Hepatocyte (in vitro differentiated cells): ENCODE measurements around the gene ZDHHC4. TPM values are rescaled to one million over a fixed set of nuclear protein-coding genes. Genes with fewer than 3 reads are reported as not detected.

Experiments
- DNase-seq: peaks from one replicate; pipeline ENCODE4 v3.0.0-alpha.2; 2016; ENCODE audit warnings: low spot score
- H2AFZ ChIP-seq: fragments of 200-600 bp; sonication (generic); 2 replicates; pipeline ENCODE4 v1.6.0; 2016; ENCODE audit warnings: antibody characterized with exemption, mild to moderate bottlenecking
- H3K27ac ChIP-seq: fragments of 200-600 bp; sonication (generic); 2 replicates; pipeline ENCODE4 v1.5.1; 2016; ENCODE audit warnings: mild to moderate bottlenecking
- H3K27me3 ChIP-seq: fragments of 200-600 bp; sonication (generic); 2 replicates; pipeline ENCODE4 v1.6.1; 2016
- H3K36me3 ChIP-seq: fragments of 200-600 bp; sonication (generic); replicated peaks from 2 replicates; pipeline ENCODE4 v1.5.1; 2016; ENCODE audit warnings: low read depth; ENCODE audit not compliant: insufficient read depth
- H3K4me1 ChIP-seq: fragments of 200-600 bp; sonication (generic); 2 replicates; pipeline ENCODE4 v1.5.1; 2016; ENCODE audit warnings: mild to moderate bottlenecking, moderate library complexity; ENCODE audit not compliant: insufficient read depth
- H3K4me2 ChIP-seq: fragments of 200-600 bp; sonication (generic); 2 replicates; pipeline ENCODE4 v1.6.0; 2016
- H3K4me3 ChIP-seq: fragments of 200-600 bp; sonication (generic); 2 replicates; pipeline ENCODE4 v1.5.1; 2016; ENCODE audit warnings: mild to moderate bottlenecking
- H3K79me2 ChIP-seq: fragments of 200-600 bp; sonication (generic); 2 replicates; pipeline ENCODE4 v1.6.0; 2017; ENCODE audit warnings: mild to moderate bottlenecking
- H3K9me2 ChIP-seq: fragments of 200-600 bp; sonication (generic); replicated peaks from 2 replicates; pipeline ENCODE4 v1.6.0; 2017; ENCODE audit warnings: mild to moderate bottlenecking; ENCODE audit not compliant: insufficient read depth
- H3K9me3 ChIP-seq: fragments of 200-600 bp; sonication (generic); 2 replicates; pipeline ENCODE4 v1.5.1; 2016; ENCODE audit warnings: low read depth, mild to moderate bottlenecking
- H4K20me1 ChIP-seq: fragments of 200-600 bp; sonication (generic); 2 replicates; pipeline ENCODE4 v1.6.0; 2016; ENCODE audit warnings: mild to moderate bottlenecking; ENCODE audit not compliant: insufficient read depth, poor library complexity, severe bottlenecking
- EZH2 ChIP-seq: fragments of 200-600 bp; sonication (generic); IDR thresholded peaks from 2 replicates; pipeline ENCODE4 v1.6.1; 2016; ENCODE audit warnings: antibody characterized with exemption, mild to moderate bottlenecking, borderline replicate concordance
- EZH2phosphoT487 ChIP-seq: fragments of 200-600 bp; sonication (generic); IDR thresholded peaks from one replicate; pipeline ENCODE4 v1.6.1; 2018; ENCODE audit warnings: antibody characterized with exemption, mild to moderate bottlenecking, low read depth, moderate library complexity; ENCODE audit not compliant: unreplicated experiment, severe bottlenecking
- WGBS: methylation state at CpG from one replicate; pipeline ENCODE4 v1.1.6; 2016; ENCODE audit warnings: low lambda C conversion rate; ENCODE audit errors: missing lambda C conversion rate; 5-methylcytosine and 5-hydroxymethylcytosine counted together
- polyA plus RNA-seq: library from polyadenylated mRNA; unstranded; fragments of >200 nt; fragmentation: Nextera tagmentation; extraction: Ambion mirVana; gene quantifications from 2 replicates; pipeline ENCODE4 v1.2.1, GENCODE V29; 2016
- total RNA-seq: library from RNA; depleted of rRNA; stranded (reverse); fragments of >200 nt; gene quantifications from 2 replicates; pipeline ENCODE4 v1.2.3, GENCODE V29; 2014
- TF ChIP-seq, protein P1 (sequence below): fragments of 200-600 bp; sonication (generic); IDR thresholded peaks from 2 replicates; pipeline ENCODE4 v1.5.1; 2016; ENCODE audit warnings: antibody characterized with exemption, mild to moderate bottlenecking; ENCODE audit not compliant: poor library complexity

Gene ZDHHC4
- total and polyA plus RNA-seq, 2 experiments from 2014 or later, result 60.4 to 109 TPM

DNA sequence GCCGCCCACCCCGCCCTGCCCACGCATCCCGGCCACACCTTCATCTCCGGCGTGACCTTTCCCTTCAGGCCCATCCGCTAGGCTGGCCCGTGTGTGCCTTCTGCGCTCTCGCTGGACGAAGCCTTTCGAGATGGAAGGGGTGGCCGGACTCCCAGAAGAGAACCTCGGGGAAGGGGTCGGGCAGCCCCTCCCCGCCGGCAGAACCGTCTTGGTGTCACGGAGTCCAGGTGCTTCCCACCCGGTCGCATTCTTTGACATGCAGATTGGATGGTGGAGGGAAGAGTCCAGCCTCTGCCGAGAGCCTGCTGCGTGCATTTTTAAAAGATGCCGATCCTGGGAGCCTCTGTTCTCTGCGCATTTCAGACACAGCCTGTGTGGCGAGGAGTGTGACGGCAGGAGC is 30.8 kb downstream of the ZDHHC4 start:
- H3K36me3 ChIP-seq, result no peaks in the 10 kb centered on the region

DNA sequence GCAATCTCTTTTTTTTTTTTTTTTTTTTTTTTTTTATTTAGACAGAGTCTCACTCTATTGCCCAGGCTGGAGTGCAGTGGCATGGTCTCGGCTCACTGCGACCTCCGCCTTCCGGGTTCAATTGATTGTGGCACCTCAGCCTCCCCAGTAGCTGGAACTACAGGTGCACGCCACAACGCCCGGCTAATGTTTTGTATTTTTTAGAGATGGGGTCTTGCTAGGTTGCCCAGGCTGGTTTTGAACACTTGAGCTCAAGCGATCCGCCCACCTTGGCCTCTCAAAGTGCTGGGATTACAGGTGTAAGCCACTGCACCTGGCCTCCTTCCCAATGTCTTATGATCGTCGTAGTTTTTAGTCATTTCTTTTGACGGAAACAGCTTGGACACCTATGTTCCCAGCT is 31.5 kb downstream of the ZDHHC4 start:
- Histone ChIP-seq H3K27ac (no peak overlapping the region), H3K79me2 (no peaks in the 10 kb centered on the region), H4K20me1 (no peaks in the 10 kb centered on the region), H2AFZ (no peak overlapping the region), H3K9me3 (no peaks in the 10 kb centered on the region), H3K4me2 (no peak overlapping the region), H3K4me1 (no peaks in the 10 kb centered on the region), H3K9me2 (no peaks in the 10 kb centered on the region), H3K4me3 (no peak overlapping the region), H3K36me3 (no peaks in the 10 kb centered on the region), H3K27me3 (no peaks in the 10 kb centered on the region)
- 98% methylated on average over 12 of the region's 12 CpGs for WGBS
- TF ChIP-seq, protein P1, sequence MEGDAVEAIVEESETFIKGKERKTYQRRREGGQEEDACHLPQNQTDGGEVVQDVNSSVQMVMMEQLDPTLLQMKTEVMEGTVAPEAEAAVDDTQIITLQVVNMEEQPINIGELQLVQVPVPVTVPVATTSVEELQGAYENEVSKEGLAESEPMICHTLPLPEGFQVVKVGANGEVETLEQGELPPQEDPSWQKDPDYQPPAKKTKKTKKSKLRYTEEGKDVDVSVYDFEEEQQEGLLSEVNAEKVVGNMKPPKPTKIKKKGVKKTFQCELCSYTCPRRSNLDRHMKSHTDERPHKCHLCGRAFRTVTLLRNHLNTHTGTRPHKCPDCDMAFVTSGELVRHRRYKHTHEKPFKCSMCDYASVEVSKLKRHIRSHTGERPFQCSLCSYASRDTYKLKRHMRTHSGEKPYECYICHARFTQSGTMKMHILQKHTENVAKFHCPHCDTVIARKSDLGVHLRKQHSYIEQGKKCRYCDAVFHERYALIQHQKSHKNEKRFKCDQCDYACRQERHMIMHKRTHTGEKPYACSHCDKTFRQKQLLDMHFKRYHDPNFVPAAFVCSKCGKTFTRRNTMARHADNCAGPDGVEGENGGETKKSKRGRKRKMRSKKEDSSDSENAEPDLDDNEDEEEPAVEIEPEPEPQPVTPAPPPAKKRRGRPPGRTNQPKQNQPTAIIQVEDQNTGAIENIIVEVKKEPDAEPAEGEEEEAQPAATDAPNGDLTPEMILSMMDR, result no peak
- TF ChIP-seq EZH2phosphoT487 (no peak), EZH2 (no peak)
- no peak for DNase-seq

More for the DNA sequence above, 30.8 kb downstream of the ZDHHC4 start:
- Histone ChIP-seq H2AFZ (no peak overlapping the region), H3K27me3 (no peaks in the 10 kb centered on the region), H3K4me2 (no peak overlapping the region), H3K9me3 (no peaks in the 10 kb centered on the region), H3K9me2 (no peaks in the 10 kb centered on the region), H3K27ac (no peak overlapping the region), H4K20me1 (no peaks in the 10 kb centered on the region), H3K79me2 (no peaks in the 10 kb centered on the region), H3K4me1 (no peaks in the 10 kb centered on the region), H3K4me3 (no peak overlapping the region)
- no peak for DNase-seq
- TF ChIP-seq EZH2phosphoT487 (no peak), EZH2 (no peak)
- TF ChIP-seq, protein P1, result no peak
- WGBS, result 95% methylated on average over 22 of the region's 27 CpGs

DNA sequence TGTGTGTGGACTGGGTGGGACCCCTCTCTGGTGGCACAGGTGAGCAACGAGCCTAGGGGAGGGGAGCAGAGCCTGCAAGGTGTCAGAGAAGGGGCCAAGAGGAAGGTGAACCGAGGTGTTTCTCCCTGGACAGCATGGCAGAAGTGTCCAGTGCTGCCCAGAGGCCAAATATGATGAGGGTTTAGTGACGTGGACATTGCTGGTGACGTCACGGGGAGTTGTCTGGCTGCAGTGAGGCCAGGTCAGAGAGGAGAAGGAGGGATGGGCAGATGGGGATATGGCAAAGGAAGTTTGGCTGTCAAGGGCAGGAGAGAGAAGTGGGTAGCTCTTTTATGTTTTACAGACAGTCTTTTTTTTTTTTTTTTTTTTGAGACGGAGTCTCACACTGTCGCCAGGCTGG is 35.6 kb downstream of the ZDHHC4 start:
- Histone ChIP-seq H3K36me3 (no peaks in the 10 kb centered on the region), H3K4me2 (no peak overlapping the region), H3K27ac (no peak overlapping the region), H3K4me1 (no peaks in the 10 kb centered on the region), H3K9me3 (no peaks in the 10 kb centered on the region), H3K79me2 (no peaks in the 10 kb centered on the region), H2AFZ (no peak overlapping the region), H3K27me3 (no peaks in the 10 kb centered on the region), H3K9me2 (no peaks in the 10 kb centered on the region), H4K20me1 (no peaks in the 10 kb centered on the region), H3K4me3 (no peak overlapping the region)
- 86% methylated on average over 7 of the region's 7 CpGs for WGBS
- DNase-seq, result no peak
- TF ChIP-seq EZH2, result no peak
- TF ChIP-seq EZH2phosphoT487, result no peak

DNA sequence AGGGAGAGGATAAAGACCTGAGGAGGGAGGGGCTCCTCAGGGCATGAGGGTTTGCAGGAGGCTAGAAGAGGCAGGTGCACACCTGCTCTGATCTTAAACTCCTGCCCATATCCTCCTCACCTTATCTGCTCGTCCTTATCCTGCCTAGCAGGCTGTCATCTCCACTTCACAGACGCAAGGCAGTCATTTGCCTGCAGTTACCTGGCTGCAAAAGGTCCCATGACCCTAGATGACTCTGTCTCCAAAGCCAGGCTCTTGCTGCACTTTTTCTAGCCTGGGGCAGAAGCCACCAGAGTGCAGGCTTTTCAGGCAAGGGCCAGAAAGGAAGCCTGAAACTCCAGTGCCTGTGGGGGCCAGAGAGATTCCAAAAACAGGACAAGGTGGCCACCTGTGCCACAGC is 36.5 kb downstream of the ZDHHC4 start:
- 42% methylated on average over 2 of the region's 2 CpGs for WGBS
- Histone ChIP-seq H3K9me3 (no peaks in the 10 kb centered on the region), H3K36me3 (no peaks in the 10 kb centered on the region), H3K4me1 (no peaks in the 10 kb centered on the region), H3K9me2 (no peaks in the 10 kb centered on the region), H3K27ac (no peak overlapping the region), H3K4me2 (no peak overlapping the region), H2AFZ (no peak overlapping the region), H3K4me3 (no peak overlapping the region), H3K27me3 (no peaks in the 10 kb centered on the region), H3K79me2 (no peaks in the 10 kb centered on the region), H4K20me1 (no peaks in the 10 kb centered on the region)
- TF ChIP-seq EZH2, result no peak
- no peak for TF ChIP-seq EZH2phosphoT487
- TF ChIP-seq, protein P1, result no peak
- no peak for DNase-seq
